BLaER1 treated with 17β-estradiol and CSF1 and Interleukin-3, amounts not matched to agents 10 nM and 100 nM (cell line): ENCODE results near the gene INSC.

Experiments used
- H3K27ac ChIP-seq, 11 experiments: shearing (Covaris generic); formaldehyde crosslinking; 2 replicates each; pipeline ENCODE4 v1.8.1; 2022
- H3K27me3 ChIP-seq, 11 experiments: shearing (Covaris generic); formaldehyde crosslinking; 2 replicates each; pipeline ENCODE4 v1.8.1; 2022
- H3K36me3 ChIP-seq, 11 experiments: shearing (Covaris generic); formaldehyde crosslinking; 2 replicates each; pipeline ENCODE4 v1.8.1; 2022
- H3K4me1 ChIP-seq, 10 experiments: shearing (Covaris generic); formaldehyde crosslinking; 2 replicates each; pipeline ENCODE4 v1.8.1; 2022
- H3K4me2 ChIP-seq, 11 experiments: shearing (Covaris generic); formaldehyde crosslinking; 2 replicates each; pipeline ENCODE4 v1.8.1; 2022
- H3K4me3 ChIP-seq, 10 experiments: shearing (Covaris generic); formaldehyde crosslinking; 2 replicates each; pipeline ENCODE4 v1.8.1; 2022
- H3K9ac ChIP-seq, 11 experiments: shearing (Covaris generic); formaldehyde crosslinking; 2 replicates each; pipeline ENCODE4 v1.8.1; 2022
- H3K9me3 ChIP-seq, 11 experiments: shearing (Covaris generic); formaldehyde crosslinking; replicated peaks in 1 of 11; 2 replicates each; pipeline ENCODE4 v1.8.1; 2022
- H4K20me1 ChIP-seq, 11 experiments: shearing (Covaris generic); formaldehyde crosslinking; 2 replicates each; pipeline ENCODE4 v1.8.1; 2022
- Cebpa-rat ChIP-seq, 11 experiments: shearing (Covaris generic); IDR thresholded peaks; 2 replicates each; pipeline ENCODE4 v1.8.1; 2022

Gene INSC

GRCh38 chr11:15194671-15195415 is 80.1 kb downstream of the INSC start:
- no peak overlapping the region for H3K9ac ChIP-seq
- no peak overlapping the region for H3K4me2 ChIP-seq
- H3K27me3 ChIP-seq: no peaks in the 10 kb centered on the region
- no peak overlapping the region for H3K27ac ChIP-seq
- H4K20me1 ChIP-seq: no peaks in the 10 kb centered on the region
- TF ChIP-seq Cebpa-rat (IDR thresholded peaks at IDR 0.05): no peak
- no peak overlapping the region for H3K4me3 ChIP-seq
- H3K36me3 ChIP-seq: no peaks in the 10 kb centered on the region
- H3K9me3 ChIP-seq: peaks cover 0 to 9% (median 0%) of the 10 kb centered on the region in 11 experiments; a peak in 4 of 22 replicates
- H3K4me1 ChIP-seq: peaks cover 0 to 25% (median 15%) of the 10 kb centered on the region in 10 experiments; a peak in 14 of 20 replicates

GRCh38 chr11:15195454-15196200 is 80.9 kb downstream of the INSC start:
- no peak overlapping the region for H3K4me3 ChIP-seq
- no peak for TF ChIP-seq Cebpa-rat (IDR thresholded peaks at IDR 0.05)
- peaks cover 0 to 23% (median 14%) of the 10 kb centered on the region in 10 experiments; a peak in 14 of 20 replicates for H3K4me1 ChIP-seq
- H3K36me3 ChIP-seq: no peaks in the 10 kb centered on the region
- H4K20me1 ChIP-seq: no peaks in the 10 kb centered on the region
- peak overlapping the region in 2 of 11 experiments; percentile 4 to 18; a peak in 1 of 22 replicates for H3K4me2 ChIP-seq
- no peaks in the 10 kb centered on the region for H3K27me3 ChIP-seq
- no peak overlapping the region for H3K27ac ChIP-seq
- peaks cover 0 to 5% (median 0%) of the 10 kb centered on the region in 11 experiments; a peak in 3 of 22 replicates for H3K9me3 ChIP-seq
- H3K9ac ChIP-seq: no peak overlapping the region

GRCh38 chr11:15196704-15197103 is 82.0 kb downstream of the INSC start:
- Histone ChIP-seq H3K4me1 (peaks cover 0 to 12% (median 7%) of the 10 kb centered on the region in 10 experiments; a peak in 12 of 20 replicates), H3K9me3 (peaks cover 0 to 4% (median 0%) of the 10 kb centered on the region in 11 experiments; a peak in 2 of 22 replicates)
- TF ChIP-seq Cebpa-rat (IDR thresholded peaks at IDR 0.05): no peak

GRCh38 chr11:15197696-15198095 is 83.0 kb downstream of the INSC start:
- H3K9me3 ChIP-seq: peaks cover 0 to 2% (median 0%) of the 10 kb centered on the region in 11 experiments; a peak in 2 of 22 replicates
- H3K27me3 ChIP-seq: no peaks in the 10 kb centered on the region

More at GRCh38 chr11:15196704-15197103, 82.0 kb downstream of the INSC start:
- Histone ChIP-seq H3K9ac (no peak overlapping the region), H4K20me1 (no peaks in the 10 kb centered on the region), H3K27me3 (no peaks in the 10 kb centered on the region), H3K27ac (no peak overlapping the region), H3K4me3 (no peak overlapping the region), H3K4me2 (no peak overlapping the region), H3K36me3 (no peaks in the 10 kb centered on the region)

GRCh38 chr11:15198284-15198683 is 83.6 kb downstream of the INSC start:
- Histone ChIP-seq H3K9me3 (no peaks in the 10 kb centered on the region; a peak in 1 of 22 replicates), H3K27ac (no peak overlapping the region), H3K4me3 (no peak overlapping the region), H4K20me1 (no peaks in the 10 kb centered on the region), H3K36me3 (no peaks in the 10 kb centered on the region), H3K4me2 (no peak overlapping the region), H3K9ac (no peak overlapping the region), H3K27me3 (no peaks in the 10 kb centered on the region), H3K4me1 (peaks cover 0 to 10% (median 4%) of the 10 kb centered on the region in 10 experiments; a peak in 4 of 20 replicates)
- no peak for TF ChIP-seq Cebpa-rat (IDR thresholded peaks at IDR 0.05)

More at GRCh38 chr11:15197696-15198095, 83.0 kb downstream of the INSC start:
- Histone ChIP-seq H3K27ac (no peak overlapping the region), H3K36me3 (no peaks in the 10 kb centered on the region), H3K4me1 (peaks cover 0 to 10% (median 4%) of the 10 kb centered on the region in 10 experiments; a peak in 4 of 20 replicates), H3K4me3 (no peak overlapping the region), H3K4me2 (no peak overlapping the region), H4K20me1 (no peaks in the 10 kb centered on the region), H3K9ac (no peak overlapping the region)
- TF ChIP-seq Cebpa-rat (IDR thresholded peaks at IDR 0.05): no peak

GRCh38 chr11:15199693-15200092 is 85.0 kb downstream of the INSC start:
- H3K4me2 ChIP-seq: no peak overlapping the region
- peaks cover 0 to 11% (median 4%) of the 10 kb centered on the region in 10 experiments; a peak in 5 of 20 replicates for H3K4me1 ChIP-seq
- no peak for TF ChIP-seq Cebpa-rat (IDR thresholded peaks at IDR 0.05)

GRCh38 chr11:15200696-15201095 is 86.0 kb downstream of the INSC start:
- H3K27me3 ChIP-seq: no peaks in the 10 kb centered on the region
- H3K4me3 ChIP-seq: no peak overlapping the region
- no peaks in the 10 kb centered on the region for H3K36me3 ChIP-seq
- TF ChIP-seq Cebpa-rat (IDR thresholded peaks at IDR 0.05): no peak
- no peak overlapping the region for H3K4me2 ChIP-seq
- no peak overlapping the region for H3K27ac ChIP-seq
- H3K4me1 ChIP-seq: peaks cover 0 to 11% (median 4%) of the 10 kb centered on the region in 10 experiments; a peak in 5 of 20 replicates
- H3K9me3 ChIP-seq: no peaks in the 10 kb centered on the region
- H3K9ac ChIP-seq: no peak overlapping the region
- H4K20me1 ChIP-seq: no peaks in the 10 kb centered on the region

More at GRCh38 chr11:15199693-15200092, 85.0 kb downstream of the INSC start:
- no peak overlapping the region for H3K27ac ChIP-seq
- no peak overlapping the region for H3K9ac ChIP-seq
- H3K27me3 ChIP-seq: no peaks in the 10 kb centered on the region
- H4K20me1 ChIP-seq: no peaks in the 10 kb centered on the region
- no peak overlapping the region for H3K4me3 ChIP-seq
- no peaks in the 10 kb centered on the region for H3K36me3 ChIP-seq
- no peaks in the 10 kb centered on the region for H3K9me3 ChIP-seq

GRCh38 chr11:15201586-15201985 is 86.9 kb downstream of the INSC start:
- Histone ChIP-seq H3K27me3 (no peaks in the 10 kb centered on the region), H3K36me3 (no peaks in the 10 kb centered on the region), H3K4me2 (no peak overlapping the region), H3K9ac (no peak overlapping the region), H3K4me3 (no peak overlapping the region), H3K27ac (no peak overlapping the region), H4K20me1 (no peaks in the 10 kb centered on the region), H3K9me3 (no peaks in the 10 kb centered on the region), H3K4me1 (peaks cover 0 to 5% (median 0%) of the 10 kb centered on the region in 10 experiments; a peak in 3 of 20 replicates)
- no peak for TF ChIP-seq Cebpa-rat (IDR thresholded peaks at IDR 0.05)

- Histone ChIP-seq H3K27ac (no peak overlapping the region), H3K9ac (no peak overlapping the region), H3K9me3 (no peaks in the 10 kb centered on the region), H3K4me2 (no peak overlapping the region), H3K4me1 (peaks cover 0 to 10% (median 2%) of the 10 kb centered on the region in 10 experiments; a peak in 6 of 20 replicates), H4K20me1 (no peaks in the 10 kb centered on the region), H3K4me3 (no peak overlapping the region), H3K27me3 (no peaks in the 10 kb centered on the region), H3K36me3 (no peaks in the 10 kb centered on the region)
- TF ChIP-seq Cebpa-rat (IDR thresholded peaks at IDR 0.05): no peak
Measured at GRCh38 chr11:15202626-15203025, 87.9 kb downstream of the INSC start.
